HT-29 (cell line): ENCODE measurements around the gene IRAK4. TPM values are rescaled to one million over a fixed set of nuclear protein-coding genes. Genes with fewer than 3 reads are reported as not detected.

Experiments
- DNase-seq: peaks from one replicate; pipeline ENCODE4 v3.0.0-alpha.2; 2015; ENCODE audit warnings: low spot score
- total RNA-seq: library from RNA; depleted of rRNA; stranded (reverse); fragments of >200 nt; shearing (Covaris generic); gene quantifications from 2 replicates; pipeline ENCODE4 v1.2.3, GENCODE V29; 2014; rRNA removed

The IRAK4 gene
- total RNA-seq, 1 experiment from 2014 or later: 4.0 TPM

GRCh38 chr12:43835656-43836474, 77.1 kb downstream of the IRAK4 start, which contains the start of gene TMEM117:
TSS of gene TMEM117 (plus strand) at chr12:43836081.
- peak; percentile 59 for DNase-seq

GRCh38 chr12:43836475-43836989, 77.8 kb downstream of the IRAK4 start:
- peak; percentile 40 for DNase-seq

Other genes with a start within 250 kb of the IRAK4 start
- not detected in 2 replicates for gene ADAMTS20, start 206.7 kb upstream of the IRAK4 start, total RNA-seq
- 7.3 and 8.5 TPM in 2 replicates for gene PUS7L, start 161 bp upstream of the IRAK4 start, total RNA-seq
- 87.2 and 88.2 TPM in 2 replicates for gene TWF1, start 47.4 kb downstream of the IRAK4 start, total RNA-seq
- 0.91 and 7.8 TPM in 2 replicates for gene TMEM117, start 77.1 kb downstream of the IRAK4 start, total RNA-seq